Inflammatory macrophage (primary cell): ENCODE data around the gene PLCD1.
A peak's percentile ranks its signal among the peaks of the same experiment; 100 is the strongest.
"Not testable (repeated sequence)": the region's sequence is repeated elsewhere in the genome, so short reads cannot be mapped to it uniquely, and the experiment has no call there.

Source experiments
- DNase-seq, 2 donors: peaks; one replicate each; pipeline ENCODE4 v3.0.0-alpha.2; 2020 to 2022

Gene PLCD1

DNA sequence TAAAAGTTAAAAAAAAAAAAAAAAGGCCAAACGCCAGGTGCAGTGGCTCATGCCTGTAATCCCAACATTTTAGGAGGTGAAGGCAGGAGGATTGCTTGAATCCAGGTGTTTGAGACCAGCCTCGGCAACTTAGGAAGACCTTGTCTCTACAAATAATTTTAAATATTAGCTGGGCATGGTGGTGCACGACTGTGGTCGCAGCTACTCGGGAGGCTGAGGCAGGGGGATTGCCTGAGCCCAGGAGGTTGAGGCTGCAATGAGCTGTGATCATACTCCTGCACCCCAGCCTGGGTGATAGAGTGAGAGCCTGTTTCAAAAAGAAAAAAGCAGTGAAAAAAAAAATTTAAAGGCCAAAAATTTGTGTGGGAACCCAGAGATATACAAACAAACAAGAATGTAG is 6.8 kb upstream of the PLCD1 start:
- DNase-seq: no peak

DNA sequence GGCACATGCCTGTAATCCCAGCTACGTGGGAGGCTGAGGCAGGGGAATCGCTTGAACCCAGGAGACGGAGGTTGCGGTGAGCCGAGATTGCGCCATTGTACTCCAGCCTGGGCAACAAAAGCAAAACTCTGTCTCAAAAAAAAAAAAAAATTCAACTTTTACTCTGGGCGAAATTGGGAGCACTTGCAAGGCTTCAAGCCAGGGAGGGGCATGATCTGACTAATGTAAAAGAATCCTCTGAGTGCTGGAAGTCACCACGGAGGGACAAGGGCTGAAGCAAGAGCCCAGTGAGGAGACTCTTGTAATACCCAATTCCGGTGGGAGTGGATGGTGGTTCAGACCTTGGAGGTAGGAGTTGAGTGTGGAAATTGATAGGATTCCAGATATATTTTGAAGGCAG is 4.9 kb upstream of the PLCD1 start:
- not testable (repeated sequence) for DNase-seq

DNA sequence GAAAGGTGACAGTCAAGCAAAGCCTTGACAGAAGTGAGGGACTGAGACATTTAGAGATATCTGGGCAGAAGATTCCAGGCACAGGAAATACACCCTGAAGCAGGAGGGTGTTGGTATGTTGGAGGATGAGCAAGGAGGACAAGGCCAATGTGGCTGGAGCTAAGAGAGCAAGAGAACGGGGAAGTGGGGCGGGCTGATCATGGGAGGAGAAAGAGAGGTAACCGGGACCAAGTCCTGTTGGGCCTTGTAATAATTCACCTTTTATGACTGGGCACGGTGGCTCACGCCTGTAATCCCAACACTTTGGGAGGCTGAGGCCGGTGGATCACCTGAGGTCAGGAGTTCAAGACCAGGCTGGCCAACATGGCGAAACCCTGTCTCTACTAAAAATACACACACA is 4.1 kb upstream of the PLCD1 start:
- not testable (repeated sequence) for DNase-seq

DNA sequence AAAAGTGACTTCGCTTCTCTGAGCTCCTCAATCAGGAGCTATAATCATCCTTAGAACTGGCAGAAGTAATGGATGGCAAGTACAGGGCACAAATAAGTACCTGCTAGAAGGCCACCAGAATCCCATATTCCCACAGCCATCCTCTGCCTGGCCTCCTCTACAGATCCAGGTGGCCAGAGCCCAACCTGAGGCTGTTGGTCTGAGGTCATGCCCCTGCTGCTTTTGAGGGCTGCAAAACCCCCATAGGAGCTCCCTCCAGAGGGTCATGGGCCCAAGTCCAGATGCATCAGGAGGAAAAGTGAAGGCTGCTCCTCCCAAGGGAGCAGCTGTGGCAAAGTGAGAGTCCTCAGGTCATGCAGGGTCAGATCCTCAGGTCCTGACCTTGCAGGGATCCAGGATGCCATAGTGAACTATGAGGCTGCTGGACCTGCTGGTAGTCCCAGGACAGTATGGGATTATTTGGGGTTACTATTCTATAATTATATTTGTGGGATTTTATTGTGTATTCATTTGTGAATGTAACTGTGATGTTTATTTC is 3.0 kb upstream of the PLCD1 start:
- no peak for DNase-seq

DNA sequence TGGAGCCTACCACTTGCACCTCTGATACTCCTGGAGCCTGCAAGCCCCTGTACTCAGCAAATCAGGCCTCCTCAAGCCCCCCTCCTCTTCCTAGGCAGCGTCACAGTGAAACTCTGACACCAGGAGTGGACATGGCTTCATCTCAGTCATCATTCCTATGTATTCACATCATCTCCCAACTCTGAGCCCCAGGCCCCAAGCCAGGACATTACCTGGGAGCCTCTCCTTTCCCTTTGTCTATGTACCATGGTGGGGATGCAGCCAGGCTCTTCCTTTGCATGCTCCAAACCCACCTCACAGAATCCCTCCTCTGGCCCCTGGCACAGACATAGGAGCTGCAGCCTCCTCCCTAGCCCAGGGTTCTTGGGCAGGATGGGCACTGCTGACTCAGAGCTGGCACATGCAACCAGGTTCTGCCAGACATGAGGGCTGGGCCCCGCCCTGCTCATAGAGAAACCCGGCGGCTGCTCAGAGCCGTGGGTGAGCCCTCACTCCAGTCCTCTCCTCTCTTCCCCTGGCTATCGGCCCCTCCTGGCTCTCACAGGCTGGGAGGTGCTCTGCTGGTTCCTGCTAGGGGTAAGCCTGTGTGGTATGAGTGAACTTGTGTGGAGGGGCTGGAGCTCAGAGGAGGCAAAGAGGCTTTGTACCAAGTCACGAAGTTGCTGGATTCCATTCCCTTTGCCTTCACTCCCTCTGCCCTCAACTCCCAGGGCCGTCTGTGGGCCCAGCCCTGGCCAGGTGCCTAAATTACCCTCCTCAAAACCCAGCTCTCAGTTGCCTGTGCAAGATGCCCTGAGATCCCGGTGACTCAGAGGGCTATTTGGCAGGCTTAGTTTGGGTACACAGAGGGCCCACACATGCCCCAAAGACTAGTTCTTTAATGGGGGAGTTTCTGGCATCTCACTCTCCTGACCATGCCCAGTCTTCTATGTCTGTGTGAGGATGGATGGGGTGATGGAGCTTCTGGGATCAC is 1.9 kb upstream of the PLCD1 start:
- peak; percentile 51 to 59 for DNase-seq

DNA sequence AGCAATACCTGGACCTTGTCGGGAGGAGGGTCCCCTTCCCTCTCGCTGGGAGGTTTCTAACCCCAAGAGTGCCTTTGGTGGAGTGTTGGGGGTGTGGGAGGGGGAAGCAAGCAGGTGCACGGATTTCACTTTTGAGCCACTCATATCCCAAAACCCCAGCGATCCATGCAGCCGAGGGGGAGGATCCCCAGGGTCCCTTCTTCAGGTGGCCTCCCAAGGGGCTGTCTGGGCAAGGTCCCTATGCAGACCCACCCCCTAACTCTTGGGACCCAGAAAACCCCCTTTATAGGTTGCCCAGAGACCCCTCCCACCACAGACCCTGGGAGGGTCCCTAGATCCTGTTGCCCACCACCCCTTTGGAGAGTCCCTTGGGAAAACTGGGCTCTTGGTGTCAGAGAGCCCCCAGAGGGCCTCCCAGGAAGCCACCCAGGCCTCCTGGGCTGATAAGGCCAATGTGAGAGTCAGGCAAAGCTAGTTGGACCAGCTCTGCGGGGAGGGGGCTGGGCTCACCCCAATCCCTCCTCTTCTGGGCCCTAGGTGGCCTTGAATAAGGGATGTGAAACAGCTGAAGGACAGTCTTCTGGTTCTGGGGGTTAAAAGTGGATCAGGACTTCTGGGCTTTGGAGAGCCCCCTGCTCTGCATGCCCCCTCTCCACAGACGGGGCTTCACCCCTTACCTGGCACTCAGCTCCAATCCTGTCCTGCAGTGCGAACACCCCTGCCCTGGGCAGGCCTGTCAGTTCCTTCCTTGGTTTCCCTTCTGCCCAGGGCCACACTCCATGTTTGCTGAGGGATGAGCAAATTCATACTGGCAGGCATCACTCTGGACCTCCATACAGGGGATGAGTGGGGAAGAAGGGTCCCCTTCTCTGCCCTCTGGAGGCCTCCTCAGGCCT is 932 bp upstream of the PLCD1 start:
- DNase-seq: no peak

DNA sequence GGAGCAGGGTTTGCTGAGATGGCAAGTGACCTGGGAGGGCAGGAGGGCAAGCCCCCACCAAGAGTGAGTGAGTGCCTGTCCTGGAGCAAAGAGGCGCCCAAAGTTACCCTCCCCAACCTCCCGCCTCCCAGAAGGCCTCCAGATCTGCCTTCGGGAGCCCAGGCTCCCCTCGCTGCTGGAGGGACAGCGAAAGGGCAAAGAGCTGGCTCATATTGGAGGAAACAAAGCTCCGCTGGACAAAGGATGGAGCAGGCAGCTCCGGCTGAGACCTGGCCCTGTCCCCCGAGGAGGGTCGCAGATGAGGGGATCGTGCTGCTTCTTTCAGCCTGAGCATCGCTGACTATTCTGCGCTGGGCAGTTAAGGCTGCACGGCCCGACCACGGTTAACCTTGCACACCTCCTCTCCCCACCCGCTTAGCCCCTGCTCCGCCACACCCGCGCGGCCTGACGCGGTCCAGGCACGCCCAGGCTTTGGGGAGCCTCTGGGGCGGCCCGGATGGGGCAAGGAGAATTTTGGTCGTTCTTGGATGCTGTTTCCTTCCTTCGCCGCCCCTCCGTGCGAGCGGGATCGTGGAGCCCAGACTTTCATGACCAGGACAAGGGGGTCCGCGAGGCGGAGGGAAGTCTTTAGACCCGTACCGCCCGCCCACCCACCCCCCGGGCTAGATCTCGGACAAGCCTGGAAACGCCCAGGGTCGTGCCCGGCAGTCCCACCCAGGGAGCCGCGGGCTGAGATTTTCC is 651 bp downstream of the PLCD1 start:
- DNase-seq: no peak

DNA sequence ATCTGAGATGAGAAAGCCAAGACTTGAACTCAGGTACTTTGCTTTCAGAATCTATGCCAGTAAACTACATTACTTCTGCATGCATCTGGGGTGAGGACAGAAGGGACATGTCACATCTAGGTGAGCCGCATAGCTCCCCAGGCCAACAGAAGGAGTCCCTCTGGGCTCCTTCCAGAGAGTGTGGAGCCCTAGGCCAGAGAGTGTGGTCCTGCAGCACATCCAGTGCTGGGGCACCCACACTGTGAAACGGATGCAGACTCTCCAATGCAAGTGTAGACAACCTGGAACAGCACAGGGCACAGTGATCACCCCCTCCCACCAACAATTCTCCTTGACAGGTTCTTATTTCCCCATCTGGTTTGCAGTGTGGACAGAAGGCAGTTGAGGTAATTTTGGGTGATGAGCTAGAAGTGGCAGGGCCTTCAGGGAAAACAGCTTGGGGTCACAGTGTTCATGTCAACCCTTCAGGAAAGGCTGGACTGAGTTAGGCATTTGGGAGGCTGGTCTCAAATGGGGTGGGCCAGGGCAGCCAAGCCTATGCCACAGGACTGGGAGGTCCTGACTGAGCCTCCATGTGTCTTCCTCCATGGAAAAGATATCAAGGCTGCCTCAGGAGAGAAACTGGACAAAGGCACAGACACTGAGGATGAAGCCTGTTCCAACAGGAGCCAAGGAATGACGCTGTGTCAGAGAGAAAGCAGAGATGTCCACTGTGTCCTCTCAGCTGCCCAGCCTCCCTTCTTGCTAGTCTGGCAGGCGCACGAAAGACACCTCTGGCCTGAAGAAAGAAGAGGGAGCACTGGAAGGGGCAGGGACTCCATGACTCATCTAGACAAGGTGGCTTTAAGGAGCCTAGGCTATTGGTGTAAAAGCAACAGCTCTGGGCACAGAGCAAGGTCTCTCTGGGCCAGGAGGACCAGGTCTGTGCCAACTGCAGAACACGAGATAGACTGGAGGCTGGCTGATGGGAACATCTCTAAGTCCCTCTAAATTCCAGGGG is 1.7 kb downstream of the PLCD1 start:
- no peak for DNase-seq

DNA sequence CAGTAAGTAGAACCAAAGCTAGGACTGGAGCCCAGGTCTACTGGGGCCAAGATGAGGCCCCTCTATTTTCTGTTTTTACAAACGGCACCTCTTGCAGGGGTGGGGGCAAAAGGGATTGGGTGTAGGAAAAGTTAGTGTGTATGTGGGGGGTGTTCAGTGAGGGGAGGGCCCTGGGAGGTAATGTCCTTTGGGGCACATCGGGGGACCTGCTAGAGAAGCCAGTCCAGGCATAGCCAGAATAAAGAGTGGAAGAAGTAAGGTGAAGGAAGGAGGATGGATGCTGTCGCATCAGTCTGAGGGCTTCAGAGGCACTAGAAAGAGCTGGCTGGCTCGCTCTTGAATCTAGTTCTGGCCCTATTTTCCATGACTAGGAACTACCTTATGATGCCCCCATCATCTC is 2.6 kb downstream of the PLCD1 start:
- no peak for DNase-seq

DNA sequence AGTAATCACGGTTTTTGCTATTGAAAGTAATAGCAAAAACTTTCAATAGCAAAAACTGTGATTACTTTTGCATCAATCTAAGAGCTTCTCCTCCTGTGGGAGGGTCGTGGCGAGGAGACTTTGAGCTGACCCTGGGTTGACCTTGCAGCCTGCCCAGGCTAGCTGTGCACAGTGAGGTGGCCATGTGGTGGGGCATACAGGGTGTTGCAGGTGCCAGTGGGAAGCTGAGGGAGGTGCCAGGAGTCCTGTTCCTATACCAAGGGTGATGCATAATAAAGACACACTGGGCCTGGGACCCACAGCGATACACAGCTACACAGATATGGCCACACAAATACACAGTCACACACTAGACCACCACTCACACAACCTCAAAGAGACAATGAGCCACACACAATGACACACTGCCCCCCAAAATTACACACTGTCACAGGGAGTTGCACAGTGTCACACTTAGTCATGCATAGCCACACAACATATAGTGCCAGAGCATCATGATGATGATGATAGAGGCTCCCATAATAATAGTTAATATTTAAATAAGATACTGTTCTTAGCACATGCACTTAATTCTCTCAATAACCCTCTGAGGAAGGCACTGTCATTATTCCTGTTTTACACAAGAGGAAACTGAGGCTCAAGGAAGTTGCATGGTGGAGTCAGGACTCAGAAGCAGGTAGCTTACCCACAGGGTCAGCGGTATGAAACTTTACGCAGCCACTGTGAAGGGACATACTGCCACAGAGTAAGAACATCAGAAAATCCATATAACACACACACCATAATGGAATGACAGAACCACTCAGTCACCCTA is 6.3 kb downstream of the PLCD1 start:
- no peak for DNase-seq

DNA sequence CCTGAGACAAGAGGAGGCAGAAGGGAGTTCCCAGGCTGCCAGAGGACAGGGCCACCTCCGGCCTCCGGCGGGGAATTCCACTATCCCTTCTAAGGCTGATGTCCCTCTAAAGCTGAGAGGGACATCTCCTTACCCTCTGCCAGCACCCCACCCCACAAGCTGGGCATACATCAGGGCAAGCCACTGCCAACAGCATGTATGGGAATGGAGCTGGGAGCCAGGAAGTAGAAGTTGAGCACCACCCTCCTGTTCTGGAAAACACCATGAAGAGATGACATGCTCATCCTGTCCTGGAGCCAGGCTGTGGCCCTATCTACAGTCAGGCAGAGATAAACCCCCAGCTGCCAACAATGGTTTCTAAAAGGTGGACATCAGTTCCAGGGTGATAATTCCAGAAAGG is 7.1 kb downstream of the PLCD1 start:
- DNase-seq: no peak

DNA sequence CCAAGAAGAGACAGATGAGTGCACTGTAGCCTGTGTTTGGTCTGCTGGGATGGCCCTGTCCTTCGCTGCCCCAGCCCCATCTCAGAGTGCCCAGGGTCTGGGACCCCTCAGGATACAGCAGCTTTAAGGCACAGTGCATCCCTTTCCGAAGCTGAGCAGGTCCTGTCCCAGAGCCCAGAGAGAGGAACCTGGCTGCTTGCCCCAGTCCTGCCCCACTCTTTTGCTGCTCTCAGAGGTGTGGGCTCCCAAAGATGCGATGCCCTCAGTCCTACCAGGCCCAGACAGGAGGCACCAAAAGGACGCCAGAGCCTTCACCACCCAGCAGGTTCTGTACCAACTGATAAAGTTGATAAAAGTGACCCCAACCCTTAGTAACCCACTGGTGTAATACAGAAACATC is 8.2 kb downstream of the PLCD1 start:
- DNase-seq: no peak

DNA sequence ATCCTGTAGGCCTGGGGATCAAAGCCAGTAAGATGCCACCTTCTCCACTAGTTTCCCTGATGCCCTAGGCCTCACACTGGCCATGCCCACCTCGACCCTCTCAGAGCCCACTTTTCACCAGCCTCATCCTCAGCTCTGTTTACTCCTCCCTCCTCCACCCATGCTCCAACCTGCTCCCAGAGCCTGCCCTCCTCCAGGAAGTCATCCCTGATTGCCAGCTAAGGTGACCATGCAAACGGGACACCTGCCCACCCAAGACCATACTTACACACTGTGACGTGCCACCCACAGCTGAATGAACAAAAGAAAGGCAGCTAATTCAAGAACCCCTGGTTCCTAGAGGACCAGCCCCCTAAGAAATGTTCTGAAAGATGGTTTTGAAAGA is 9.1 kb downstream of the PLCD1 start:
- DNase-seq: no peak

DNA sequence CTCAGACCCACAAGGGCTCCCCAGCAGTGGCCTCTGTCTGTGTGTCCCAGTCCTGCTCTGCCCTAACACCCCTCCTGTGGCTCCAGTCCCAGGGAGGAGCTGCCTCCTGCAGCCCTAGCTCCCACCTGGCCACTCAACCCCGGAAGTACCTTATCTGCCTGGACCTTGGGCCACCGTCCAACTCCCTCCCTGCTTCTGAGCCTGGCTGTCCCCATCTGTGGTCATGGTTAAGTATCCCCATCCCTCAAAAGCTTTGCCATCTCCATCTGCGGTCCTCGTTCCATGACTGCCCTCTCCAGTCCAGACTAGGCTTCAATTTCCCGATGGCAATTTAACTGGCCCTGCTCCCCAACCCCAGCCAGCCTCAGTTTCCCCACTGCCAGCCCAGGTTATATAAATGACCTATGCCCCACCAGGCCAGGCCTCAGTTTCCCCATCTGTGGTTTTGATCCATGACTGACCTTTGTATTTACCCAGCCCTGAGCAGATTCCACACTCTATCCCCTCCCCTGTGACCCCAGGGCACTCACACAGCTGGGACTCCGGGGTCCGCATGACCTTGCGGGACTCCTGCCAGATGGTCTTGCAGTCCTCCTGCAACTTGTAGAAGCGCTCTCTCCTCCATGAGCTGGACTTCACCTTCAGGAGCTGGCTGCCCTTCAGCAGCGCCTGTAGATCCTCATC is 9.6 kb downstream of the PLCD1 start:
- no peak for DNase-seq

DNA sequence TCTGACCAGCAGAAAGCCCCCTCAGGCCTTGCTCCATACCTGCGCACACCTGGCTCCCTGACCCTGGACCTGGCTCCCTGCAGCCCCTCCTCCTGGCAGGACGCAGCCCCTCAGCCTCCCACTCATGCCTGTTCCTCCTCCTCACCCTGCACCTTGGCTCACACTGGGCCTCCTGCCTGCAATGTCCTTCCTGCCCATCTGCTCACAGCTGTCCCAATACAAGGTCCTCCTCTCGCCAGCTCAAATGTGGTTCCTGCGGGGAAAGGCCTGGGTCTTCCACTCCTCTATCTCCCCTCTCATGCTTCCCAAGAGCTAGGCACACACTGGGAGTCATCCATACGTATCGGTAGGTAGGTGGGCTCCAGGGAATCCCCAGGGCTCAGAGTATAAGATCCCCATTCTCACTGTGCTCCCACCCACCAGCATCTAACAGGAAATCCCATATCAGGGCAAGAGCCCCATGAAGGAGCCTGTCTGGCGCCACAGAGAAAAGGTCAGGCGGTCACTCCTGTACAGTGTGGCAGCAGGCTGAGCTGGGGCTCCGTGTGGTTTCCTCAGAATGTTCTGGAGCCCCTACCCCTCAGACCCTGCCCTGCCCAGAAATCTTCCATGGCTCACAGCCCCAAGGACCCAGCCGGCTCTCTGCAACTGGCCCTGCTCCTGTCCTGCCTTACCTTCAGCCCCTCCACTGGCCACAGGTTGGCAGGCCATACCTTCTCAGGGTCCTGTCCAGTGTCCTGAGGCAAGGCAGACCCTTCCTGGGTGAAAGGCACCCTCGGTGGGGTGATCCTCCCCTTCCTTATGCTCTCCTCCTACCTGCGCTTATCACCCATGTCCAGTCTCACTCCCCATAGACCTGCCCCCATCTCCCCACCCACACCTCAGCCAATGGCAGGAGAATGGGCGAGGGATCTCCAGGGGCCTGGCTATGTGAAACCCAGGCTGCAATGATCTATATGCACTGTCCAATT is 10.9 kb downstream of the PLCD1 start:
- no peak for DNase-seq

DNA sequence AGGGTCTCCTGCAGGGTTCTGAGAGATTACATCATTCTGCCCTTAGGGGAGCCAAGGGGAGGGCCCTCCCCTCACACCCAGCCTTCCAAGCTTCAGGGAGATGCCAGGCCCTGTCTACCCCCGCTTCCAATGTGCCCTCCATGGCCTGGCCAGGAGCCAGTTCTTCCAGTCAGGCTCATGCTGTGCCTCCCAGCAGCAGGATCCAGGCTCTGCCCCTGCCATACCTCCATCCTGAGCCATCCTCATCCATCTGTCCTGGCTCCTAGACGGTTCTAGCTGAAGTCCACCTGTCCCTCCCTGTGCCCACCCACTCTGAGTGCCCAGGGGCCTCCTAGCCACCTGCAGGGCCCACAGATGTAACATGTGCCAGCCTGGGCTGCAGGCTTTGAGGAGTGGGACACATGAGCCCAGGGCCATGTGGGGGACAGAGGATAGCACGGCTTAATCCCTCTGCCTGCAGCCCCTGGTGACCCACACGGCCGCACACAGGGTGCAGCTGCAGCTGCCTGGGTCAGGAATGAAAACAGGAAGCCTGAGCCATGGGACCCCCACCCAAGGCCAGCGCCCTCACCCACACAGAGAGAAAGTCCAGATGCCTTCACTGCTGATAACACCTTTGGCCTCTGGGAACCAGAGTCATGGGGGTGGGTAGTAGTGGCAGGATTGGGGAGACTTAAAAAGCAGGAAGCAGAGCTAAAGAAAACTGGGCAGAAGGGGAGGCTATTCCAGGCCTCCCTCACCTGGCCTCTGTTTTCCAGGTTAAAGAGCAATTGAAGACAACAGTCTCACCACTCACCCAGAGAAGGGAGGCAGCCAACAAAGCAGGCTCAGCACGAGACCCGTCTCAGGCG is 11.8 kb downstream of the PLCD1 start:
- no peak for DNase-seq

DNA sequence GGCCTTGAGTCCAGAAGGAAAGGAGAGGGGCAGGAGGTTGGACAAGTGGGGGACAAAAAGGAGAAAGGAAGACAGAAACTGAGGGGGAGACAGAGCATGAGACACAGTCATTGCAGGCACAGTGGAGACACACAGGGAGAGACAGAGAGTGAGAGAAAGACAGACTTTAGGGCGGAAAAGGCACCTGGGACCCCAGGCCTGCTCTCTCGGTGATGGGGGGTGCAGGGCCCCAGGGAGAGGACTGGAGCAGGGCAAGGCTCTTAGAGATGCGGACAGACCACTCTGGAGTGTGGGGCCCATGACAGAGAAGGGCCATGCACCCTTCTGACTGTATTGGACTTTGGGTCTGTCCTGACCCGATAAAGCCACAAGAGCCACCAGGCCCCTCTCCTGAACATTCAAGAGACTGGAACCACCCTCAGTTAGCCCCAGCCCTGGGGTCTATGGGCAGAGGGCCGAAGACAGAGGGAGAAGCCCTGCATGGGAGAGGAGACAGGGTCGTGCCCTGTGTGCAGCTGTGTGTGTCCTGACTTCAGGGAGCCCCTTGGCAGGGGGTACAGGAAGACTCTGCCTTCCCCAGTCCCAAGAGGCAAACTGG is 12.5 kb downstream of the PLCD1 start:
- DNase-seq: no peak
